Prostate gland (tissue), 2 donors: ENCODE data around the gene TIMM10.

Experiments
- POLR2A ChIP-seq: fragments of 450-650 bp; IDR thresholded peaks from one replicate; pipeline ENCODE4 v1.6.1; 2016; ENCODE audit warnings: antibody characterized with exemption, mild to moderate bottlenecking
- POLR2AphosphoS5 ChIP-seq: sonication (generic); formaldehyde crosslinking; IDR thresholded peaks from one replicate; pipeline ENCODE4 v1.6.1; 2017; ENCODE audit warnings: antibody characterized with exemption
- TF ChIP-seq, protein P1 (sequence below), 4 experiments: fragments of 200-600 bp in 2 of 4; fragments of 450-650 bp in 2 of 4; sonication (generic) in 2 of 4; IDR thresholded peaks; 1 replicate in 3 of 4; 2 replicates in 1 of 4; pipeline ENCODE4 v1.5.1; 2016 to 2019; ENCODE audit warnings: antibody characterized with exemption in 4 of 4, mild to moderate bottlenecking in 2 of 4, moderate library complexity in 2 of 4

DNA sequence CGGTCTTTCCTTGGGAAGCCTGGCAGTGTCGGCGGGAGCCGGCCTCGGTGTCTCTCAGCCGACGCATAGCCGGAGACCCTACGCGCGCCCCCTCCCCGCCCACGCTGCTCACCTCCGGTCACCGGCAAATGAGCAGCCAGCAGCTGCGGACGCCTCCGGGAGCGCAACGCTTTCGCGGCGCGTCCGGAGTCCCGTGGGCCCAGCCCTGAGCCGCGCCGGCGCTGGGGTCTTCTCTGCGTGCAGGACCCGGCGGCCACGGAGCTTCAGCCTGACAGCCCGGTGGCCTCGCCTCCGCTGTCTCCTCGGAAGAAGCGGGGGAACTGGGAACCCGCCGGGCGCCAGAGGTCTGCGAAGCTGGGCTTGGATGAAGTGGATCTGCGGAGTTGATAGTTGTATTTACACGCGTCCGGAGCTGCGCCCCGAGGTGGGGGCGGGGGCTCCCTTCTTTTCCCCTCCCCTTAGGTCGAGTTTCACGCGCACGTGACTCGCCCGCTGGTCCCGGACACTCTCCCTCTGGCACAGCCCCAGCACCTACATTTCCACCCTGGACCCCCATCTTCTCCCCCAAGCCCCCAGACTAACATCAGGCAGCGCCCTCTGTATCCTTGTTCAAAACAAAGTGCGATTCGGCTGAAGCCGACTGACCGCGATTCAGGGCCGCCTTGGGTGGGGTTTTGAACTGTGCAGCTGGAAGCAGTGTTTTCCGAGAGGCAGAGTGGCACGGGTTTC, 15.1 kb downstream of the TIMM10 start, which contains the start of gene SLC43A1:
- TF ChIP-seq, protein P1, sequence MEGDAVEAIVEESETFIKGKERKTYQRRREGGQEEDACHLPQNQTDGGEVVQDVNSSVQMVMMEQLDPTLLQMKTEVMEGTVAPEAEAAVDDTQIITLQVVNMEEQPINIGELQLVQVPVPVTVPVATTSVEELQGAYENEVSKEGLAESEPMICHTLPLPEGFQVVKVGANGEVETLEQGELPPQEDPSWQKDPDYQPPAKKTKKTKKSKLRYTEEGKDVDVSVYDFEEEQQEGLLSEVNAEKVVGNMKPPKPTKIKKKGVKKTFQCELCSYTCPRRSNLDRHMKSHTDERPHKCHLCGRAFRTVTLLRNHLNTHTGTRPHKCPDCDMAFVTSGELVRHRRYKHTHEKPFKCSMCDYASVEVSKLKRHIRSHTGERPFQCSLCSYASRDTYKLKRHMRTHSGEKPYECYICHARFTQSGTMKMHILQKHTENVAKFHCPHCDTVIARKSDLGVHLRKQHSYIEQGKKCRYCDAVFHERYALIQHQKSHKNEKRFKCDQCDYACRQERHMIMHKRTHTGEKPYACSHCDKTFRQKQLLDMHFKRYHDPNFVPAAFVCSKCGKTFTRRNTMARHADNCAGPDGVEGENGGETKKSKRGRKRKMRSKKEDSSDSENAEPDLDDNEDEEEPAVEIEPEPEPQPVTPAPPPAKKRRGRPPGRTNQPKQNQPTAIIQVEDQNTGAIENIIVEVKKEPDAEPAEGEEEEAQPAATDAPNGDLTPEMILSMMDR (IDR thresholded peaks at IDR 0.05): no peak
- TF ChIP-seq POLR2A (no peak), POLR2AphosphoS5 (no peak)
